Pons (tissue), 1 donor: ENCODE results near the gene MACC1.
"Not testable (repeated sequence)": the region's sequence is repeated elsewhere in the genome, so short reads cannot be mapped to it uniquely, and the experiment has no call there.

Source experiments
- DNase-seq: peaks from one replicate; pipeline ENCODE4 v3.0.0-alpha.2; 2016; ENCODE audit warnings: low spot score

The MACC1 gene

GRCh38 chr7:20128001-20128400 is 89.2 kb downstream of the MACC1 start:
- no peak for DNase-seq

DNA sequence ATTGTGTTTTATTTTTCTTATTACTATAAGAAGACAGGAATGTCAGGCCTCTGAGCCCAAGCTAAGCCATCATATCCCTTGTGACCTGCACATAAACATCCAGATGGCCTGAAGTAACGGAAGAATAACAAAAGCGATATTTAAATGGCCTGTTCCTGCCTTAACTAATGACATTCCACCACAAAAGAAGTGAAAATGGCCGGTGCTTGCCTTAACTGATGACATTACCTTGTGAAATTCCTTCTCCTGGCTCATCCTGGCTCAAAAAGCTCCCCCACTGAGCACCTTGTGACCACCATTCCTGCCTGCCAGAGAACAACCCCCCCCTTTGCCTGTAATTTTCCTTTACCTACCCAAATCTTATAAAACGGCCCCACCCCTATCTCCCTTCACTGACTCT is 91.1 kb downstream of the MACC1 start:
- DNase-seq = not testable (repeated sequence)

- not testable (repeated sequence) for DNase-seq
Observed at GRCh38 chr7:20124087-20124486, 93.1 kb downstream of the MACC1 start.

GRCh38 chr7:20122653-20123316 is 94.4 kb downstream of the MACC1 start:
- DNase-seq = not testable (repeated sequence)

DNA sequence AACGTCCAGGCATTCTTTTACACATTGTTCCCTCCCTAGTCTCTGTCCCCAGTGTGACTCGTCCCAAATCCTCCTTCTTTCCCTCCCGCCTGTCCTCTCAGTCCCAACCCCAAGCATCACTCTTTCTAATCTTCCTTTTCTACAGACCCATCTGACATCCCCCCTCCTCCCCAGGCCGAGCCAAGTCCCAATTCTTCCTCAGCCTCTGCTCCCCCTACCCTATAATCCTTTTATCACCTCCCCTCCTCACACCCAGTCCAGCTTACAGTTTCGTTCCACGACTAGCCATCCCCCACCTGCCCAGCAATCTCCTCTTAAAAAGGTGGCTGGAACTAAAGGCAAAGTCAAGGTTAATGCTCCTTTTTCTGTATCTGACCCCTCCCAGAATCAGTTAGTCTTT is 95.1 kb downstream of the MACC1 start:
- no peak for DNase-seq

DNA sequence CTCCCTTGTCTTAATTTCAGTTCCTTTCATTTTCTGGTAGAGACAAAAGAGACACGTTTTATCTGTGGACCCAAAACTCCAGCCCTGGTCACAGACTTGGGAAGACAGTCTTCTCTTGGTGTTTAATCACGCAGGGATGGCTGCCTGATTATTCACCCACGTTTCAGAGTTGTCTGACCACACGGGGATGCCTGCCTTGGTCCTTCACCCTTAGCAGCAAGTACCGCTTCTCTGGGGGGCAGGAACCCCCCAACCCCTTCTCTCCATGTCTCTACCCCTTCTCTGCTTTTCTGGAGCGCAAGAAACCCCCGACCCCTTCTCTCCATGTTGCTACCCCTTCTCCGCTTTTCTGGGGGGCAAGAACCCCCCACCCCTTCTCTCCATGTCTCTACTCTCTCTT is 95.8 kb downstream of the MACC1 start:
- DNase-seq = no peak

DNA sequence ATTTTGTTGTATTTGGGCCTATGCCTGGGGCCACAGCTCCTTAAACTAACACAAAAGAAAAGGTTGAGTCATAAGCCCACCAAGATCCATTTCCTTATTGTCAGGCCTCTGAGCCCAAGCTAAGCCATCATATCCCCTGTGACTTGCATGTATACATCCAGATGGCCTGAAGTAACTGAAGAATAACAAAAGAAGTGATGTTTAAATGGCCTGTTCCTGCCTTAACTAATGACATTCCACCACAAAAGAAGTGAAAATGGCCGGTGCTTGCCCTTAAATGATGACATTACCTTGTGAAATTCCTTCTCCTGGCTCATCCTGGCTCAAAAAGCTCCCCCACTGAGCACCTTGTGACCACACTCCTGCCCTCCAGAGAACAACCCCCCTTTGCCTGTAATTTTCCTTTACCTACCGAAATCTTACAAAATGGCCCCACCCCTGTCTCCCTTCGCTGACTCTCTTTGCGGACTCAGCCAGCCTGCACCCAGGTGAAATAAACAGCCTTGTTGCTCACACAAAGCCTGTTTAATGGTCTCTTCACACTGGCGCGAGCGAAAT is 96.5 kb downstream of the MACC1 start:
- not testable (repeated sequence) for DNase-seq

GRCh38 chr7:20116869-20117268 is 100.3 kb downstream of the MACC1 start:
- no peak for DNase-seq

- peak; percentile 82 for DNase-seq
Observed at GRCh38 chr7:20114468-20114867, 102.7 kb downstream of the MACC1 start.

GRCh38 chr7:20113427-20114027 is 103.7 kb downstream of the MACC1 start:
- DNase-seq = peak; percentile 61

- peak; percentile 5 for DNase-seq
Observed at GRCh38 chr7:20112696-20113095, 104.5 kb downstream of the MACC1 start.

- DNase-seq = no peak
Observed at GRCh38 chr7:20111821-20112542, 105.2 kb downstream of the MACC1 start.

GRCh38 chr7:20107582-20107981 is 109.6 kb downstream of the MACC1 start:
- no peak for DNase-seq

DNA sequence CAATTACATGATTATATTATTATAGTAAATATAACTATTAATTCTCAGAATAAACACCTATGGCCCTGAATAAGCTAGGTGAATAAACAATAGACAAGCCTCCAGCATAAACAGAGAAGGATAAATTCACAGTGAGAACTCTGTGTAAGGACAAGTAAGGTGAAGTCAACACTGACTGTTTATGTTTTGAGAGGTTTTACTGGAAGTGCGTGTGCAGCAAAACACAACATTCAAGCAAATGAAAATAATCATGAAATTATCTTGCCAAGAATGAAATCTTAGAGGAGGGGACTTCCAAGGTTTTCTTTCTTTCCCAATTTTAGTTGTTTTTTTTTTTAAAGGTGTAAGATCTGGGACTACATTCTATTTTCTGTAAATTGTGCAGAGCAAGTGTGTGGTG is 112.5 kb downstream of the MACC1 start:
- no peak for DNase-seq

DNA sequence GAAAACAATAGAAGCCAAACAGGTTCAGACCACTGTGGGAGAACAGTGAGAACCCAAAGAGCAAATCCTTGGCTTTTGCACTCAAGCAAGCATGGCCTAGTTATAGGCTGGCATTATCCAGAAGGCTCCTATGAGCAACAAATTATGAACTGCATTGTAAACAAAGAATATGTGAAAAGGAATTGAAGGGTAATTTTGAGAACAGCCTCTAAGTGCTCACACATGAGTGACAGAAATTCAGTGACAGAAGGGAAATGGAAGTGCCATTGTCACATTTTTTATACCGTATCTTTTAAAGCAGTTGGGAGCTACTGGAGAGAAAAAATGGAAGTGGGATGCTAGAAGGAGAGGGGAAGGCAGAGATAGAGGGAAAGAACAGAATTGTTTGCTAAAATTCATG is 114.2 kb downstream of the MACC1 start:
- no peak for DNase-seq

- DNase-seq = no peak
Observed at GRCh38 chr7:20095862-20096261, 121.3 kb downstream of the MACC1 start.

DNA sequence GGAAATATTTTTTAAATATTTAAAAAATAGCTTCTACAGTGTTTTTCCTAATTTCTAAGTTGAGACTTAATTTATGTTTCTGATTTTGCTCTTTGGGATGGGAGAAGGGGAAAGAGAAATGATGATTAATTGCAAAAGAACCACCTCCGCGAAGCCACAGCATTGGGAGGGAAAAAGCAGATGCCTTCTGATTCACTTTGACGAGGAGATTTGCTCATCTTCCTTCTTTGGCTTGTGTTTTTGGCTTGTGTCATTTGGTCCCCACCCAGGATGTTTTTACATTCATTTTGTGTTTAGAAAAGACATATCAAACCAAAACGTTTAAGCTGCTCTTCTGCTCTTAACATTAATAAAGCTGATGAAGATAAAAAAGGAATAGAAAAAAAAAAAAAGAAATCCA is 121.7 kb downstream of the MACC1 start:
- DNase-seq = no peak

DNA sequence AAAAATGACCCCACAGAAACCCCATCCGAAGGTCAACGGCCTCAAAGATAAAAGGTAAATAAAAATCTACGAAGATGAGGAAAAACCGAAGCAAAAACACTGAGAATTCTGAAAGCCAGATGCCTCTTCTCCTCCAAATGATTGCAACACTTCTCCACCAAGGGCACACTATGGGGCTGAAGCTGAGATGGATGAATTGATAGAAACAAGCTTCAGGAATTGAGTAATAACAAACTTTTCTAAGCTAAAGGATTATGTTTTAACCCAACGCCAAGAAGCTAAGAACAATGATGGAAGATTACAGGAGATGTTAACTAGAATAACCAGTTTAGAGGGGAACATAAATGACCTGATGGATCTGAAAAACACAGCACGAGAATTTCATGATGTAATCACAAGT is 127.8 kb downstream of the MACC1 start:
- DNase-seq = no peak

DNA sequence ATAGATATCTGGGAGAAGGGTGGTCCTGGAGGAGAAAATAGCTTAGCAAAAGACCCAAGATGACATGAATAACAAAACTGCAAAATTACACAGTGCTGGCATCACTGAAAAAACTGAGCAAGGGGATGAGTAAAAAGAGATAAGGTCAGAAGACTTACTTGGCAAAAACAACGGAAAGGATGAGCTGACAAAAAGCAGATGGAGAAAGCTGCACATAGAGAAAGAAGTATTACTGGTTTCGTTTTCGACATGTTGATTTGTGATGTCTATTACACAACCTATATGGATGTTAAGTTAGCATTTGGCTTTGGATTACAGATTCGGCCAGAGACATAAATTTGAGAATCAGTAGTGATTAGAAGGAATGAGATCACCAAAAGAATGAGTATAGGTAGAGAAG is 132.1 kb downstream of the MACC1 start:
- DNase-seq = no peak
